ENCODE data around the gene KLHL36.
"Not testable (repeated sequence)": the region's sequence is repeated elsewhere in the genome, so short reads cannot be mapped to it uniquely, and the experiment has no call there.

KLHL36 gene

DNA sequence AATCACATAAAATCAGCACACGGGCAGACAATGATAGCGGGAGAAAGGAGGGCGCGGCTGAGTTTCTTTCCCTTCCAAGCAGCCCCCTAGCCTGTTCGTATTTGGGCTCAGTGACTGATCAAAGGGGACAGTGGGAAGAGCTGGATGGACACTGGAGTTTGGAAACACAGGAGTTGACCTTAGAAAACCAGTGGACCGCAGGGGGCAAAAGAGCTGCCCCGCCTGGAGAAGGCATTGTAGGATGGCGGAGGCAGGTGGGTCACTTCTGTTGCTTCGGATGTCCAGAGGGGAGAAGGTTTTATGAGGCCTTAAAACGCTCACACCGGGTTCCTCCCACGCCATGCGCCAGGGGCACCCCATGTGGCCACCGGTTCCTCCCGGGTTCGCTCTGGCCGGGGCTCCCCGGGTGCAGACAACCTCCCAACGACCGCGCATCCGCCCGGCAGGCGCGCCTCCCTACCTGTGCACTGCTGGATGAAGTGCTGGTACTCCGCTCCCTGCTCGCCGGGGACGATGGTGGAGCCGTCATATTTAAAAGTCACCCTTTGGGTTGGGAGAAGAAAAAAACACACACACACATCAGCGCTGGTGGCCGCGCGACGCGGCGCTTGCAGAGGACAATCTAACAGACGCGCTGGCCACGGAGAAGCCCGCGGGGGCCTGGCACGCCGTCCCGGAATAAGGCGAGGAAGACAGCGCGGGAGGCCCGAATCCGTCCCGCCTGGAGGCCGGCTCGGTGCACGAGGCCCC, 31.1 kb upstream of the KLHL36 start:
- DNase-seq = no peak

DNA sequence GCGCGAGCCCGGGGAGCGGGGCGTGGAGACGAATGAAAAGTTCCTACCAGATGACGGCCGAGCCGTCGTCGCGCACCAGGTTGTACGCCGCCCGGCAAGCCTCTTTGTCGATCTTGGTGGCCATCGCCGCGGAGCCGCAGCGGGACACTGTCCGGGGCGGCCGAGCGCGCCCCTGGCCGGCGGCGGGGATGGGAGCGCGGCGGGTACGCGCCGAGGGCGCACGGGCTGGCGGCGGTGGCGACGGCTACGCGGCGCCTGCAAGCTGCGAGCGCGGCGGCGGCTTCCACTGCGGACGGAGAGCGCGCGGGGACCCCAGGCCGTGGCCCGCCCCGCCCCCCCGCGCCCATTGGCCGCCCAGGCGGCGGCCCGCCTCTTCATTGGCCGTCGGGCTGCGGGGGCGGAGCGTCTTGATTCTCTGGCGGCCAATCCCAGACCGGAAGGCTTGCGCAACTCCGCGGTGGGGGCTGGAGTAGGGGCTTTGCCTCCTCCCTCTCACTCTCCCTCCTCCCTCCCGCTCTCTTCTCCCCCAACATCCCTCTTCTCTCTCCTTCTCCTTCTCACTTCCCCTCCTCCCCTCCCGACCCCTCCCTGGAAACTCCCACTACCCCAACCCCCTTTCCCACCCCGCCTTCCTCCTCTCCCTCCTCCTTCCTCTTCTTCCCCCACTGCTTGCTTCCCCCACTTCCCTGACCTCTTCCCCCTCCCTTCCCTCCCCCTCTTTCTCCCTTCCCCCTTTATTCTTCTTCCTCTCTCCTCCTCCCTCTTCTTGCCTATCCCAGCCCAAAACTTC, 30.3 kb upstream of the KLHL36 start, which contains the start of gene COTL1:
Gene COTL1, minus strand, starts transcription at position 288 of the 790 bp plus-strand sequence. Its CDS starts 164 bp downstream, at position 124.
- peak; percentile 78 for DNase-seq

DNA sequence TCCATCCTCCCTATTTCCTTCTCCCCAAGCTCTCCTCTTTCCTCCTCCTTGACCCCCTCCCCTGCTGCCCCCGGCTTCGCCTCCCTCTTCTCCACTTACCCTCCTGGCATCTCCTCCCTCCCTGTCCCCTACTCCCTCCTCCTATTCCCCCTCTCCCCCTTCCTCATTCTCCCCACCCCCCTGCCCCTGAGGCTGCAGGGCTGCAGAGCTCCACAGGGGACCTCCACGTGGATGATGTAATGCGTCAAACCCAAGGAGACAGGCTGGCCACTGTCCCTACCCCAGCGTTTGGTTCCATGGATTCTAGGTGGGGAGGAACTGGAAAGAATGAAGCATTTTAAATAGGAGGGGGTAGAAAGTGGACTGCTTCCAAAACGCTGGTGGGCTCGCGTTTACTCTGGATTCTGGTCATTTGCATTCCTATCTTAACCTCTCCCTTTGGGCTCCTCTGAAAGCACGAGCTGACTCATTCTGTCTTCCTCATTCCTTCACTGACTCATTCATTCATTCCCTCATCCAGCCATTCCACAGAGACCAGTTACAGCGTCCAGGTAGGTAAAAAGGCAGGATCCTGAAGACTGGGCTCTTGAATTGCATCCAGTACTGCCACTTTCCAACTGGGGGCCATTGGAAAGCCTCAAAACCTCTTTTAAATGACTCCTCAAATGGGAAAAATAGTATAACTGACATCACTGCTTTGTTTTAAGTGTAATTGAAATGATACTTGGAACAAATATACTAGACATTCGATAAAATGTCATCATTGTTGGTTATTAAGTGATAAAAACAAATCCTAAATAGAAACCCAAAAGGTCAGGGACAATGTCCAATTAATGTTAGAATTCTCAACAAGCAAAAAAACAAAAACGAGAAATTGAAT, 29.5 kb upstream of the KLHL36 start:
- DNase-seq = no peak

DNA sequence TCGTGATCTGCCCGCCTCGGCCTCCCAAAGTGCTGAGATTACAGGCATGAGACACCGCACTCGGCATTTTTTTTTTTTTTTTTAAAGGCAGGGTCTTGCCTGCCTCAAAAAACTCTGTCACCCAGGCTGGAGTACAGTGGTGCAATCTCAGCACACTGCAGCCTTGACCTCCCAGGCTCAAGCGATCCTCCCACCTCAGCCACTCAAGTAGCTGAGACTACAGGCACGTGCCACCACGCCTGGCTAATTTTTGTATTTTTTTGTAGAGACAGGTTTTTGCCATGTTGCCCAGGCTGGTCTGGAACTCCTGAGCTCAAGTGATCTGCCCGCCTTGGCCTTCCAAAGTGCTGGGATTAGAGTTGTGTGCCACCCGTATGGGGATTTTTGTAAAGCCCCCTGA, 27.4 kb upstream of the KLHL36 start:
- not testable (repeated sequence) for DNase-seq

DNA sequence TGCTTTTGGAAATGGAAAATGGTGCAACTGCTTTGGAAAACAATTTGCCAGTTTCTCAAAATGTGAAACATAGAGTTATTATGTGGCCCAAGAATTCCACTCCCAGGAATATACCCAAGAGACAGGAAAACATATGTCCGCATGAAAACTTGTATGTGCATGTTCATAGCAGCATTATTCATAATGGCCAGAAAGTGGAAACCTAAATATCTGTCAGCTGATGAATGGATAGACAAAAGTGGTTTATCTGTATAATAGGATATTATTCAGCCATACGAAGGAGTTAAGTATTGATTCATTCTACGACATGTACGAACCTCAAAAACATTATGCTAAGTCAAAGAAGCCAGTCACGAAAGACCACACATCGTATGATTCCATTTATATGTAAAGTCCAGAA, 22.8 kb upstream of the KLHL36 start:
- no peak for DNase-seq

DNA sequence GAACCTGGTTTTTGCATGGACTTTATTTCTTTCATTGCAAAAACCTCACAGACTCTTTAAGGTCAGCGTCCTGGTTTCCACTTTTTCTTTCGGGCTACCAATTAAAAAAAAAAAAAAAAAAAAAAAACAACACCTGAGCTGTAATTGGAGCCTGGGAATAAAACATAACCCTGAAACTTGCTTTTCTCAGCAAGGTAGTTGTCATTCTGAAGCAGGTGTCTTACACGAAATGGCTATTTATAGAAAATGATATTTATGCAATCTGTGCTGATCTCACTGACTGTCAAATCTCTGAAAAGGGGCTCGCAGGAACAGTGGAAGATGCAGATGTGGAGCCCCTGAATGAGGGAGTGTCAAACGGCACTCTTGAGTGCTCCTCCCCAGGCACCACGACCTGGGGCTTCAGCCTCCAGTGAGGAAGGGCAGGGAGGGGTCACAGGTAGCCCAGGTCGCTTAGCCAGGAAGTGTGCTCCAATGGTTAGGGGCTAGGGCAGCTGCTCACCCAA, 20.0 kb upstream of the KLHL36 start:
- no peak for DNase-seq

DNA sequence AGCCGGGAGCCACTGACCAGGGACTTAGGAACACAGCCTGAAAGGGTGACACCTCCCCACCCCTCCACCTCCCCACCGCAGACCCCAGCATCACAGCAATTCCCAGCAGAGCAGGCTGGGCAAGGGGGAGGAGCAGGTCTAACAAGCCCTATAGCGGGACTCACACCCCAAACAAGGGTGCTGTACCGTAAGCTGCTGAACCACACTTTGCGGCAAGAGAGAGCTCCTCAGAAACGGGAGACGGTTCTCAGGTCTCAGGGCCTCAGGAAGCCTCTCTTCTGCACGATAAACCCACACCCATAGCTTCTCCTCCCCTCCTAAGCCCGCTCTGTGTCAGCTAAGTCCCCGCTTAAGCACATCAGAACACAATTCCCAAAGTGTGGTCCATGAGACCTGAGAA, 18.7 kb upstream of the KLHL36 start:
- no peak for DNase-seq

DNA sequence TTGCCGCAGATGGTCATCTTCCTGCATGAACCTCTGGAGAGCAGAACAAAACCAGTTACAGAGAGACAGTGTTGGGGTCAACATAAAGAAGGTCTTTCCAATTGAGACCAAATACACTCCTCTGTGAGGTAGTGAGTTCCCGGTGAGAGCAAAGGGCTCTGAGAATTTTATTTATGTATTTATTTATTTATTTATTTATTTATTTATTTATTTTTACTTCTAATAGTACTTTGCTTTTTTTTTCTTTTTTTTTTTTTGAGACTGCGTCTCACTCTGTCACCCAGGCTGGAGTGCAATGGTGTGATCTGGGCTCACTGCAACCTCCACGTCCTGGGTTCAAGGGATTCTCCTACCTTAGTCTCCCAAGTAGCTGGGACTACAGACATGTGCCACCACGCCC, 18.3 kb upstream of the KLHL36 start:
- no peak for DNase-seq

DNA sequence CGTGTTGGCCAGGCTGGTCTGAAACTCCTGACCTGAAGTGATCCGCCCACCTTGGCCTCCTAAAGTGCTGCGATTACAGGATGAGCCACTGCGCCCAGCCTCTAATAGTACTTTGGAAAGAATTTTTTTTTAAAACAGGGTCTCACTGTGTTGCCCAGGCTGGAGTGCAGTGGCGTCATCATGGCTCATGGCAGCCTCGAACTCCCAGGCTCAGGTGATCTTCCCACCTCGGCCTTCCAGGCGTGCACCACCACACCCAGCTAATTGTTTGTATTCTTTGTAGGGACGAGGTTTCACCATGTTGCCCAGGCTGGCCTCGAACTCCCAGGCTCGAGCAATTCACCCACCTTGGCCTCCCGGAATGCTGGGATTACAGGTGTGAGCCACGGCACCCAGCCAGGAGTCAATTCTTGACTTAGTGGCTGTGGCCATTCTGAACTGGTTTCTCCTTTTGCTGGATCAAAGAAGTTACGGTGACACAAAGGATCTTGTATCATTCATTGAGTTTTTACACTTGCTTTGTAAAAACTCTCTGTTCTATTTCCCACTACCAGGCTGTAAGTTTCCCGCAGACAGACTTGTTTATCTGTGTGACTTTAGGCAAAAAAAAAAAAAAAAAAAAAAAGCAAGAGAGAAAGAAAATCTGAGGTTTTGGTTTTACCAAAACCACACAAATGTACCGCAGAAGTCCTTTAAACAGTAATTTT, 17.7 kb upstream of the KLHL36 start:
- DNase-seq = no peak

DNA sequence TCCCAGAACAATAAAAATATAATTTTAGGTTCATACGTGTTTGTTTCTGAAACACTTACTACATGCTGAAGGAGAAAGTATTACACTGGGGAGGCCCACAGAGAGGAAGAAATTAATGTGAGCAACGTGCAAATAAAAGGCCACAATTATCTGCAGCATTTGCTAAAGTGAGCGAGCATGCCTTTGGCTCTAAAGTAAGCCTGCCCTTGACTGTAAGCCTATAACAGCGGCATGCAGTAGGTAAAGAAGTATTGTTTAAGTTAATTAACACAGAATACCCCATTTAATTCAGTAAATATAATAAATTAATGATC, 17.2 kb upstream of the KLHL36 start:
- no peak for DNase-seq

DNA sequence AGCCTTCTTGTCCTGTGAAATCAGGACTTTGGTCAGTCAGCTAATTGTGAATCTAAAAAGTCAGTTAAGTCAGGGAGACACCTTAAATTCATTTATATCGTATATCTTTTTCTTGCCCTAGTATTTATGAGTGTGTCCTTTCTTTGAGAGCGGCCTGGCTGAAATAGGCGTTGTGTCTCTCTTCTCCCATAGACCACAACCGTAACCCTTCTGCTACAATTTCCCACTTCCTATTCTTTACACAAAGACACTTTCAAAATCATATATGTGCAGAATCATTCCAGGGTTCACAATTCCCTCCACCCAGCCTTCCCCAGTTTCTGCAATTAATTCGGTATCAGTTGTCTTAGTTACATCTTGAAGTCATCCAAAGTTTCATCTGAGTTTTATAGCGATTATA, 16.4 kb upstream of the KLHL36 start:
- DNase-seq = no peak

DNA sequence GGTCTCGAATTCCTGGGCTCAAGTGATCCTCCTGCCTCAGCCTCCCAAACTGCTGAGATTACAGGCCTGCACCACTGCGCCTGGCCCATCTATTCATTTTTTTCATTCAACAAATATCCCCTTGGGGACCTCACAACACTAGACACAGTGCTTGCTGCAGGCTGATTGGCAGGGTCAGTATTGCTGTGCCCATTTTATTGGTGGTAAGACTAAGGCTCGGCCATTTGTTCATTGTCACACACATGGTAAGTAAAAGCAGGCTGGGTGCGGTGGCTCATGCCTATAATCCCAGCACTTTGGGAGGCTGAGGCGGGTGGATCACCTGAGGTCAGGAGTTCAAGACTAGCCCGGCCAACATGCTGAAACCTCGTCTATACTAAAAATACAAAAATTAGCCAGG, 15.4 kb upstream of the KLHL36 start:
- DNase-seq = not testable (repeated sequence)

DNA sequence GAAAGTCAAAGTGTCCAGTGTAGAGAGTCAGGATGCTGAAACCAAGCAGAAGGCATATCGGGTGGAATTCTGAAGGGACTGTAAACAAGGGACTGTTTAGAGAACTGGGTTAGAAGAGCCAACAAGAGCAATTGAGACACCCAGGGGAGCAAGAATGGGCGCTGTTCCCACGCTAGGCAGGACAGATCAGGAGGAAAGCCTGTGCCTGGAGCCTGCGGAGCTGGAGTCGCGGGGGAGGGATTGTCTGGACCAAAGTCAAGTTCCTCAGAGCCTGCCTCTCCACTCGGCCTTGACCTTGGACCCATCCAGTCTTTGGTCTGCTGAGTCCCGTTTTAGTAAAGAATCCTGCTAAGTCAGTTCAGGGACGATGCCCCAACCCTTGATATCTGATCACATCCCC, 14.7 kb upstream of the KLHL36 start:
- DNase-seq = no peak

DNA sequence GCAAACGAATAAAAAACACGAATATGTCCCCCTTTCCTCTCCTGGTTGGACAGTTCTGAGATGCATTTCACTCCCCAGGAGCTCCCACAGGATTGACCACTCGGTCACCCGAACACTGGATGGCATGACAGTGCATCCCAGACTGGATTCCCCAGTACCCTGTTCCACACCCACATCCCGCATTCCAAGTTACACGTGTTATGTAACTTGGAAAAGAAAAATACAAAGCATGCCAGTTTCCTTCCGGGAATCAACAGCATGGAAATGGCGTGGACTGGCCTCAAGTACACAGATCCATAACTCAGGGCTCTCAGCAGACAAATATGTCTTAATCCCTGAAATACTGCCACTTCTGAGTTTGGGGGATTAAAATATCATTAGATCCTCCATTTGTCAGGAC, 12.6 kb upstream of the KLHL36 start:
- DNase-seq = no peak

DNA sequence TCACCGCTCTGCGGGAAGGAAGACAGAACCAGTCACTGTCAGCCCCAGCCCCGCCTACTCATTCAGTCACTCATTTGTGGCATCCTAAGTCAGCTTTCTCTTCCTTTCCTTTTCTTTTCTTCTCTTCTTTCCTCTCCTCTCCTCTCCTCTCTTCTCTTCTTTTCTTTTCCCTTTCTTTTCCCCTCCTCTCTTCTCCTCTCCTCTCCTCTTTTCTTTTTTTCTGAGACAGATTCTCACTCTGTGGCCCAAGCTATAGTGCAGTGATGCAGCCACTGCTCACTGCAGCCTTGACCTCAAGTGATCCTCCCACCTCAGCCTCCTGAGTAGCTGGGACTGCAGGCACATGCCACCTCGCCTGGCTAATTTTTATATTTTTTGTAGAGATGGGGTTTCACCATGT, 10.6 kb upstream of the KLHL36 start:
- DNase-seq = no peak

DNA sequence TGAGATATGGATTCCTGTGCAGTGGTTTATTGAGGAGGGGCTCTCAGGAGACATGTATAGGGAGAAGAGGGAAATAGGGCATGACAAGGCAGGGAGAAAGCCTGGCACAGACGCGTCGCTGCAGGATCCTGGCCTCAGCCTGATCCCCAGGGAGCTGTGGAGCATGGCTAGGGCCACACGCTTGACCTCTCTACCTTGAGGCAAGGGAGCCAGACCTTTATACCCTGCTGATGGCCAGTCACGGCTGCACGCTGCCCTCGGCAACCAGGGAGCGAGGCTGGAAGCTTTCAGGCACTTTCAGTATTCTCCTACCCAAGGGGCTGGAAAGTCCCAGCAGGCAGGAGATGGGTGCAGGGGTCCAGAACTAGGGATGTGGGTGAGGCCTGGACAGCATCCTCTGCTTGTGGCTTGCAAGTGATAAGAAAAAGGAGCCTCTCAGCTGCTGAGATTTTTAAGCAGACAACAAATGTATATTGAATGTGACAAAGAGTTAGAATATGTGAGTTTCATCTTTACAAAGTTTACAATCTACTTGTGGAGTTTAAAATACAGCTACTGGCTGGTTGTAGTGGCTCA, 10.0 kb upstream of the KLHL36 start:
- no peak for DNase-seq

DNA sequence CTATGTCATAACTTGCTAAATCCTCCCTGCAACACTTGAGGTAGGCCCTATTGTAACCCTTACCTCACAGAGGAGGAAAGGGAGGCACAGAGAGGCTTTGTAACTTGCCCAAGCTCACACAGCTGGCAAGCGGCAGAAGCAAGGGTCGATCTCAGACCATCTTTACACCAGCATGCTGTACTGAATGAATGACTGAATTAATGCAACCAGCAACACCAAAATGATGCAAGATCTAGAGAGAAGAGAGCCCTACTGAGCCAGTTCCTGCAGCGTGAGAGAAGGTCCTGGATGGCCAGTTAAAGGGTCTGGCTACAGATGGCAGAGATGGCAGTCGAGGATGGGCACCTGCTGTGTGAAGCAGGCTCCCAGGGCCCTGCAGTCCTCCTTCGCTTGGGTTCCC, 8.2 kb upstream of the KLHL36 start:
- no peak for DNase-seq

DNA sequence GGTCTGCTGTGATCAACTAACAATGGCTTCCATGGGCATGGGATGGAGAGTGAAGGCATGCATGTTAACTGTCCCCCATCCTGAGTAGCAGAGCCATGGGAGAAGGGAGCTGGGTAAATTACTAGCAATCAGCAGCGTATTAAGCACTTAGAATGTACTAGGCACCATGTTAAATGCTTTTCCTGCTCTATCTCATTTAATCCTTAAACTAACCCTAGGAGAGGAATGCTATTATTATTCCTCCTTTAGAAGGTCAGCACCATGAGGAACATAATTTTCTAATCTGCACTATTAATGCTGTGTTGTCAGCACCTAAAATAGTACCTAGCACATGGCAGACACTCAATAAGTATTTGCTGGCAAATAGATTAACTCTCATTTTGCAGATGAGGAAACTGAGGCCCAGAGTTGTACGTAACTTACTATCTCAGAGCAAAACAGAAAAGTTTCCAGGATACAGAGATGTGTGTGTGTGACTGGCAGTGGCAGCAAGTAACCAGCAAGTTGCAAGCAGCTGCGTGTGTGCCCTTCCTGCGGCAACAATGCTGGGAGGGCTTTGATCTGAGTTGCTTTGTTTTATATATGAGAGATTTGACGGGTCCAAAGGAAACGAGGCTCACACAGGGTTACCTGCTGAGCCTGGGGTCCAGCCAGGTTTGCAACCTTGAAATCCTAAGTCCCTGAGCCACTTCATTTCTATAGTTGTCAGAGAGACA, 6.5 kb upstream of the KLHL36 start:
- no peak for DNase-seq

DNA sequence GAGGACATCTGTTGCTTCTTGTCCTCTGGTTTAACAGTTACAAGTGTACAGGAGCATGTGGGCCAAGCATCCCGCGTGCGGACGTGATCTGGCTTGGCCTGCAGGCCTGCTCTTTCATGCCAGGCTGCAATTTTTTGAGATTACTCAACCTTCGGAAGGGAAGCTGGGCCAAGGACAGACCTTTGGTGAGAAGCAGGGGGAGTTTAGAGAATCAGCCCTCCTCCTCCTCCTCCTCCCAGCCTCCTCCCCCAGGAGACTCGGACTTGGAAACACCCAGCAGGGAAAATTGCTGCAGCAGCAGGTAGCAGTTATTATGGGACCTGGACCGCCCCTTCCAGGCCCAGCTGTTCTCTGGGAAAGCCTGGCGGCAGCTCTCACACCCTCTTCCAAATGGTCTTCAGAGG, 5.1 kb upstream of the KLHL36 start:
- no peak for DNase-seq

DNA sequence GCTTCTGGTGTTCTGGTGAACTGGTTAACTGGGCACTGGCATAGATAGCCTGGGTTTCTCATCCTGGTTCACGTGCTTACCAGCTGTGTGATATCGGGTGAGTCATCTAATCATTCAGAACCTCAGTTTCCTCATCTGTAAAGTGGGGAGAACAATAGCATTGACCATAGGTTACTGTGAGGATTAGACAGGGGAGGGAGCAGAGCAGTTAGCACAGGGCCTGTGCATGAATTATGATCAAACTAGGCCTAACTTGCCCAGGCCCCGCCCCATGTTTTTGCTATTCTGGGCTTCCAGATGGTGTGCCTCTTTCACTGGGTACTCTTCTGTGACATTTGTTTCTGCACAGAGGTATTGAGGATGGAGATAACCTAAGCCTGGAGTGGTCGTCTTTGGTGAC, 4.6 kb upstream of the KLHL36 start:
- no peak for DNase-seq
